Mesenchymal stem cell (in vitro differentiated cells and primary cell): ENCODE data around the gene UQCRHL.

ENCODE experiments used
- DNase-seq: peaks from one replicate; pipeline ENCODE4 v3.0.0-alpha.2; 2013
- H2AFZ ChIP-seq: one replicate; pipeline ENCODE4 v1.6.1; 2013; ENCODE audit warnings: low read depth, mild to moderate bottlenecking, control low read depth, inconsistent platforms, low read length, moderate library complexity
- H2AK5ac ChIP-seq: 2 replicates; pipeline ENCODE4 v1.6.1; 2013; ENCODE audit warnings: low read length, moderate library complexity, mild to moderate bottlenecking, inconsistent platforms; ENCODE audit not compliant: severe bottlenecking
- H2BK120ac ChIP-seq: one replicate; pipeline ENCODE4 v1.6.1; 2013; ENCODE audit warnings: low read depth, mild to moderate bottlenecking, inconsistent platforms, low read length, moderate library complexity
- H2BK12ac ChIP-seq, 2 experiments: one replicate each; pipeline ENCODE4 v1.6.1; 2013; ENCODE audit warnings: inconsistent platforms in 2 of 2, low read length in 2 of 2, mild to moderate bottlenecking in 2 of 2, moderate library complexity in 2 of 2, control low read depth in 1 of 2
- H2BK15ac ChIP-seq: one replicate; pipeline ENCODE4 v1.6.1; 2013; ENCODE audit warnings: mild to moderate bottlenecking, low read depth, inconsistent platforms; ENCODE audit not compliant: poor library complexity, severe bottlenecking
- H2BK5ac ChIP-seq: 2 replicates; pipeline ENCODE4 v1.6.1; 2013; ENCODE audit warnings: low read depth, mild to moderate bottlenecking, low read length, control low read depth, inconsistent platforms; ENCODE audit not compliant: poor library complexity, severe bottlenecking
- H3K14ac ChIP-seq, 2 experiments: one replicate each; pipeline ENCODE4 v1.6.1; 2013; ENCODE audit warnings: inconsistent platforms in 2 of 2, low read length in 2 of 2, control low read depth in 1 of 2, mild to moderate bottlenecking in 1 of 2, moderate library complexity in 1 of 2
- H3K18ac ChIP-seq, 2 experiments: one replicate each; pipeline ENCODE4 v1.6.1; 2013; ENCODE audit warnings: inconsistent platforms in 2 of 2, low read length in 2 of 2, control low read depth in 1 of 2, low read depth in 1 of 2, mild to moderate bottlenecking in 1 of 2
- H3K23ac ChIP-seq, 2 experiments: one replicate each; pipeline ENCODE4 v1.6.1; 2013; ENCODE audit warnings: inconsistent platforms in 2 of 2, low read length in 2 of 2, mild to moderate bottlenecking in 2 of 2, moderate library complexity in 2 of 2, control low read depth in 1 of 2
- H3K27ac ChIP-seq: 2 replicates; pipeline ENCODE4 v1.5.1; 2013; ENCODE audit warnings: mild to moderate bottlenecking, moderate library complexity, low read length, control low read depth, inconsistent platforms; ENCODE audit not compliant: poor library complexity, severe bottlenecking
- H3K27me3 ChIP-seq, 2 experiments: 2 replicates each; pipeline versions ENCODE4 v1.6.1 to v1.7.0; 2013; ENCODE audit warnings: low read length in 2 of 2, mild to moderate bottlenecking in 2 of 2, moderate library complexity in 2 of 2, control low read depth in 1 of 2, inconsistent platforms in 1 of 2; ENCODE audit not compliant: control insufficient read depth in 1 of 2, insufficient read depth in 1 of 2
- H3K36me3 ChIP-seq, 2 experiments: 2 replicates each; pipeline versions ENCODE4 v1.6.1 to v1.7.0; 2013; ENCODE audit warnings: low read length in 2 of 2, control low read depth in 1 of 2, inconsistent platforms in 1 of 2, low read depth in 1 of 2, mild to moderate bottlenecking in 1 of 2; ENCODE audit not compliant: insufficient read depth in 2 of 2, control insufficient read depth in 1 of 2
- H3K4ac ChIP-seq, 2 experiments: one replicate each; pipeline ENCODE4 v1.6.1; 2013; ENCODE audit warnings: inconsistent platforms in 2 of 2, low read length in 2 of 2, mild to moderate bottlenecking in 2 of 2, moderate library complexity in 2 of 2, control low read depth in 1 of 2, low read depth in 1 of 2
- H3K4me1 ChIP-seq: 2 replicates; pipeline ENCODE4 v1.6.1; 2013; ENCODE audit warnings: low read depth, low read length, control low read depth; ENCODE audit not compliant: control insufficient read depth, insufficient read depth
- H3K4me2 ChIP-seq: 2 replicates; pipeline ENCODE4 v1.6.1; 2013; ENCODE audit warnings: low read length, mild to moderate bottlenecking, inconsistent platforms; ENCODE audit not compliant: poor library complexity, severe bottlenecking
- H3K4me3 ChIP-seq, 2 experiments: 2 replicates each; pipeline versions ENCODE4 v1.5.1 to v1.7.0; 2013; ENCODE audit warnings: low read length in 2 of 2, mild to moderate bottlenecking in 2 of 2, control low read depth in 1 of 2, low read depth in 1 of 2; ENCODE audit not compliant: insufficient read depth in 1 of 2
- H3K79me1 ChIP-seq: replicated peaks from 2 replicates; pipeline ENCODE4 v1.6.1; 2013; ENCODE audit warnings: mild to moderate bottlenecking, control low read depth, low read length, inconsistent platforms; ENCODE audit not compliant: poor library complexity, severe bottlenecking
- H3K9ac ChIP-seq: 2 replicates; pipeline ENCODE4 v1.7.0; 2013; ENCODE audit warnings: mild to moderate bottlenecking, low read length, moderate library complexity
- H3K9me3 ChIP-seq: 2 replicates; pipeline ENCODE4 v1.7.0; 2013; ENCODE audit warnings: mild to moderate bottlenecking, low read length; ENCODE audit not compliant: control insufficient read depth
- H4K8ac ChIP-seq: one replicate; pipeline ENCODE4 v1.6.1; 2013; ENCODE audit warnings: inconsistent platforms, mild to moderate bottlenecking, low read length, moderate library complexity
- H4K91ac ChIP-seq: one replicate; pipeline ENCODE4 v1.6.1; 2013; ENCODE audit warnings: mild to moderate bottlenecking, low read length, inconsistent platforms
- WGBS: methylation state at CpG from one replicate; pipeline ENCODE4 v1.1.7; 2013; ENCODE audit warnings: mixed read lengths; 5-methylcytosine and 5-hydroxymethylcytosine counted together

The UQCRHL gene

DNA sequence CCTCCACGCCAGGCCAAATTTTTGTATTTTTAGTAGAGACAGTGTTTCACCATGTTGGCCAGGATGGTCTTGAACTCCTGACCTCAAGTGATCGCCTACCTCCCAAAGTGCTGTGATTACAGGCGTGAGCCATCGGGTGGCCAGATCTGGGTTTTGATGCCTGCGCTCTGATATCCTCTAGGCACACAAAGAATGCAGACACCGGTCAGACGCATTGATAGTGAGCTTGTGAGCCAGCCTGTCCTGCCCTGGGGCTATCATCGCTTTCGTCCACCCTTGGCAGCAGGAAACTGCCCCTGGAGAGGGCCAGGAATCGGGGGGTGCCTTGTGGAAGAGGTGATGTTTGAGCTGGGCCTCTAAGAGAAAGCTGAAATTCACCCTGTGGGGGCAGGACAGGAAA, 44.9 kb downstream of the UQCRHL start:
- H2BK120ac ChIP-seq: no peak overlapping the region
- H3K27ac ChIP-seq: no peak overlapping the region
- no peak overlapping the region for H4K91ac ChIP-seq
- H3K9me3 ChIP-seq: no peaks in the 10 kb centered on the region
- H3K18ac ChIP-seq: no peak overlapping the region
- no peak overlapping the region for H3K4ac ChIP-seq
- H2AFZ ChIP-seq: no peak overlapping the region
- H3K79me1 ChIP-seq: peaks cover 21% of the 10 kb centered on the region
- peaks cover 7 to 38% of the 10 kb centered on the region in 2 experiments for H3K36me3 ChIP-seq
- no peak overlapping the region for H4K8ac ChIP-seq
- no peak overlapping the region for H3K4me2 ChIP-seq
- no peak for DNase-seq
- no peak overlapping the region for H3K9ac ChIP-seq
- H3K4me3 ChIP-seq: no peak overlapping the region
- H2BK12ac ChIP-seq: no peak overlapping the region
- H2AK5ac ChIP-seq: no peak overlapping the region
- no peak overlapping the region for H2BK5ac ChIP-seq
- peaks cover 0 to 2% of the 10 kb centered on the region in 2 experiments for H3K27me3 ChIP-seq
- 80% methylated on average over 10 of the region's 10 CpGs for WGBS
- no peak overlapping the region for H3K14ac ChIP-seq
- H3K23ac ChIP-seq: no peak overlapping the region
- H3K4me1 ChIP-seq: peaks cover 33% of the 10 kb centered on the region
- no peak overlapping the region for H2BK15ac ChIP-seq

DNA sequence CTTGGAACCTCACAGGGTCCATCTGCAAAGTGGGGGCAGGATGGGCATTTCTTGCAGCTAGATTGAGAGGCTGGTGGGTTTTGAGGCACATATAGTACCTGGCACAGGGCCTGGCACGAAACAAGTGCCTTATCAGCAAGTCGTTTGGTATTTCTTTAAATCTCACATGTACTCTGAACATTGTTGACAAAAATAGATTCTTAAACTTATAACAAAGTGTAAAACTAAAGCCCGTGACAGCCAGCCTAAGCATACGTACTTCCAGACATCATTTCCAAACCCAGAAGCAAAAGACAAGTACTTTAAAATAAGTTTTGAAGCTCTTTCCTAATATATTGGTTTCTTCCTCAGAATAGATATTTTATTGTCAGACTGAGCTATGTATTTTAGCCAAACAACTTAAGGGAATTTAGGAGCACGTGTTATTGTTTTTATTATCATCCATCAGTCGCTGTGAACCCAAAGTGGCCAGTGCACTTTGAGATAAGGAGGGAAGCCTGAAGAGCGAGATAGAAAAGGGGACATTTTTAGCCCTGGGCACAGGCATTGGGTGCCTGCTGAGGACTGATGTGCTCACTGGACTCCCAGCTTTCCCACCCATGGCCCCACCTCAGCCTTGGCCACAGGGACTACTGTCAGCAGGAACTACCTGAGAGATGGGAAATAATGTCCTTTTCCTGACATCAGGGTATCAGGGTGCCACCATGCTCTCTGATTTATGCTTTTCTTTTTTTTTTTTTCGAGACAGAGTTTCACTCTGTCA, 45.9 kb downstream of the UQCRHL start:
- H3K4ac ChIP-seq: peak overlapping the region in 1 of 2 experiments; percentile 56
- peaks cover 17% of the 10 kb centered on the region for H3K79me1 ChIP-seq
- H2BK15ac ChIP-seq: no peak overlapping the region
- peaks cover 37% of the 10 kb centered on the region for H3K4me1 ChIP-seq
- H3K4me3 ChIP-seq: no peak overlapping the region
- H2BK120ac ChIP-seq: no peak overlapping the region
- no peak overlapping the region for H2BK5ac ChIP-seq
- H3K36me3 ChIP-seq: peaks cover 7 to 29% of the 10 kb centered on the region in 2 experiments
- H2AK5ac ChIP-seq: peak overlapping the region; percentile 11
- H4K8ac ChIP-seq: peak overlapping the region; percentile 27
- H2BK12ac ChIP-seq: peak overlapping the region in 1 of 2 experiments; percentile 21
- H3K18ac ChIP-seq: peak overlapping the region; percentile 68 to 91
- H3K9me3 ChIP-seq: no peaks in the 10 kb centered on the region
- 78% methylated on average over 6 of the region's 8 CpGs for WGBS
- H3K14ac ChIP-seq: no peak overlapping the region
- H3K23ac ChIP-seq: no peak overlapping the region
- H3K27ac ChIP-seq: peak overlapping the region; percentile 82
- H3K9ac ChIP-seq: no peak overlapping the region
- DNase-seq: peak; percentile 29
- peak overlapping the region; percentile 33 for H3K4me2 ChIP-seq
- H2AFZ ChIP-seq: no peak overlapping the region
- H3K27me3 ChIP-seq: peaks cover 0 to 2% of the 10 kb centered on the region in 2 experiments
- no peak overlapping the region for H4K91ac ChIP-seq

DNA sequence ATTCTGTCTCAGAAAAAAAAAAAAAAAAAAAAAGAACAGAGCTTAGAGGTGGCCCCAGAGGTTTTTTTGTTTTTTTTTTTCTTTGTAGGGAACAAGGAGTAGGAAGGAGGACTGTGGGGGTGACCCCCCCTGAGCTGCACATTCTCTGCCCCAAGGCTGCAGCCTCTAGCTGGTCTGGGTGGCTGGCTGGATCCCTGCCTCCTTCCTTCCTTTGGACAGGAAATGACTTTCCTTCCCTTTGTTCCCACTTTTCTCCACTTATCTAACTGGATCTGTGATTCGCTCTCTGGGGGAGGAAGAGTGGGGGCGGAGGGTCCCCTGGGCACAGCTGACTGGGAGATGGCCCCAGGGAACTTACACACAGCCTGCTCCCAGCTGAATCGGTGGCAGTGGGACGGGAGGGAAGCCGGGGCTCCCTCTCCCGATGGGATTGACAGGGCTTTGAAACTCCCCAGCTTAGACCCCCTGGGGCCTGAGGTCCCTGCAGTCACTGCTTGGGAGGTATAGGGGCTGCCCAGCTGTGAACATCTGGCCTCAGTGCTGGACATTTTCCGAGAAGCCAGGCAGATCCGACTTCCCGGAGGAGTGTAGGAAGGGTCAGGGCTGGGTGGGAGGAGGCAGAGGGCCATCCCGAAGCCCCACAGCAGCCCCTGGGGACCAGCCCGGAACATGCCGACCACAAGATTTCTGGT, 46.8 kb downstream of the UQCRHL start:
- Histone ChIP-seq H2BK5ac (no peak overlapping the region), H3K27me3 (peaks cover 0 to 2% of the 10 kb centered on the region in 2 experiments), H4K8ac (peak overlapping the region; percentile 66), H3K4me3 (peak overlapping the region; percentile 50), H4K91ac (peak overlapping the region; percentile 62), H2BK15ac (no peak overlapping the region), H3K9ac (peak overlapping the region; percentile 62), H2AK5ac (peak overlapping the region; percentile 53), H2AFZ (no peak overlapping the region), H3K36me3 (peaks cover 6 to 20% of the 10 kb centered on the region in 2 experiments), H3K14ac (no peak overlapping the region), H3K27ac (peak overlapping the region; percentile 82), H3K4ac (peak overlapping the region; percentile 36 to 75), H3K4me2 (peak overlapping the region; percentile 62), H3K9me3 (no peaks in the 10 kb centered on the region), H2BK12ac (peak overlapping the region in 1 of 2 experiments; percentile 21), H3K79me1 (peaks cover 14% of the 10 kb centered on the region), H3K4me1 (peaks cover 37% of the 10 kb centered on the region), H3K18ac (peak overlapping the region; percentile 12 to 91), H2BK120ac (peak overlapping the region; percentile 1), H3K23ac (no peak overlapping the region)
- DNase-seq: peak; percentile 90
- under 1% methylated on average over 12 of the region's 12 CpGs for WGBS
